Ishikawa (cell line): ENCODE data around the gene NUP153.

Source experiments
- CEBPB ChIP-seq: IDR thresholded peaks from 2 replicates; pipeline ENCODE4 v1.6.1; 2012
- CREB1 ChIP-seq: IDR thresholded peaks from 2 replicates; pipeline ENCODE4 v1.6.1; 2012; ENCODE audit warnings: low read depth
- EGR1 ChIP-seq: IDR thresholded peaks from 2 replicates; pipeline ENCODE4 v1.6.1; 2012
- EP300 ChIP-seq: IDR thresholded peaks from 2 replicates; pipeline ENCODE4 v1.6.1; 2012; ENCODE audit warnings: borderline replicate concordance
- FOXM1 ChIP-seq: IDR thresholded peaks from 2 replicates; pipeline ENCODE4 v1.6.1; 2012; ENCODE audit warnings: low read depth, borderline replicate concordance
- MAX ChIP-seq: IDR thresholded peaks from 2 replicates; pipeline ENCODE4 v1.6.1; 2012
- NFIC ChIP-seq: IDR thresholded peaks from 2 replicates; pipeline ENCODE4 v1.6.1; 2012
- RAD21 ChIP-seq: IDR thresholded peaks from 2 replicates; pipeline ENCODE4 v1.6.1; 2012; ENCODE audit warnings: low read depth
- REST ChIP-seq: IDR thresholded peaks from 2 replicates; pipeline ENCODE4 v1.6.1; 2012; ENCODE audit warnings: low read depth, mild to moderate bottlenecking
- TAF1 ChIP-seq: IDR thresholded peaks from 2 replicates; pipeline ENCODE4 v1.6.1; 2012; ENCODE audit warnings: low read depth, mild to moderate bottlenecking
- TCF12 ChIP-seq: IDR thresholded peaks from 2 replicates; pipeline ENCODE4 v1.6.1; 2012; ENCODE audit warnings: low read depth
- YY1 ChIP-seq: IDR thresholded peaks from 2 replicates; pipeline ENCODE4 v1.6.1; 2012; ENCODE audit warnings: low read depth
- ZBTB7A ChIP-seq: IDR thresholded peaks from 2 replicates; pipeline ENCODE4 v1.6.1; 2012; ENCODE audit warnings: low read depth

- no peak for TF ChIP-seq CEBPB
- no peak for TF ChIP-seq EP300
- TF ChIP-seq TAF1: no peak
- no peak for TF ChIP-seq ZBTB7A
- TF ChIP-seq NFIC: no peak
- no peak for TF ChIP-seq EGR1
- no peak for TF ChIP-seq YY1
- TF ChIP-seq REST: no peak
- no peak for TF ChIP-seq RAD21
- TF ChIP-seq TCF12: no peak
- TF ChIP-seq MAX: no peak
- no peak for TF ChIP-seq CREB1
- TF ChIP-seq FOXM1: no peak
These were observed 34.0 kb upstream of the NUP153 start for GRCh38 chr6:17740559-17741220.
